NCI-H1417 (cell line): ENCODE results near the gene LTBR.

Experiments
- DNase-seq, 3 experiments: peaks; one replicate each; lab custom pipeline; 2025; lab: John Stamatoyannopoulos, UW

Gene LTBR

GRCh38 chr12:6384499-6385436 is 806 bp downstream of the LTBR start:
- DNase-seq = no peak

GRCh38 chr12:6386038-6386437 is 2.1 kb downstream of the LTBR start:
- no peak for DNase-seq

GRCh38 chr12:6386491-6386890 is 2.5 kb downstream of the LTBR start:
- no peak for DNase-seq

- DNase-seq = no peak
Observed at GRCh38 chr12:6387541-6387940, 3.6 kb downstream of the LTBR start.

GRCh38 chr12:6390084-6390799 is 6.3 kb downstream of the LTBR start:
- no peak for DNase-seq

- no peak for DNase-seq
Observed at GRCh38 chr12:6391013-6391412, 7.1 kb downstream of the LTBR start.

- DNase-seq = peak in 2 of 3 experiments; percentile 11 to 67
Observed at GRCh38 chr12:6392504-6392903, 8.5 kb downstream of the LTBR start.

- DNase-seq = no peak
Observed at GRCh38 chr12:6393109-6393508, 9.1 kb downstream of the LTBR start.

GRCh38 chr12:6394398-6394797 is 10.4 kb downstream of the LTBR start:
- DNase-seq = no peak

- no peak for DNase-seq
Observed at GRCh38 chr12:6396031-6396430, 12.1 kb downstream of the LTBR start.

GRCh38 chr12:6399884-6400644 is 16.1 kb downstream of the LTBR start:
- DNase-seq = no peak

- DNase-seq = no peak
Observed at GRCh38 chr12:6404390-6404789, 20.4 kb downstream of the LTBR start.

GRCh38 chr12:6405963-6406362 is 22.0 kb downstream of the LTBR start:
- peak in 1 of 3 experiments; percentile 23 for DNase-seq

- DNase-seq = peak in 1 of 3 experiments; percentile 40
Observed at GRCh38 chr12:6407236-6407954, 23.4 kb downstream of the LTBR start.

- no peak for DNase-seq
Observed at GRCh38 chr12:6416596-6416995, 32.6 kb downstream of the LTBR start.

- DNase-seq = no peak
Observed at GRCh38 chr12:6418796-6419195, 34.8 kb downstream of the LTBR start.

GRCh38 chr12:6420364-6420763 is 36.4 kb downstream of the LTBR start:
- DNase-seq = no peak

- peak; percentile 81 to 96 (median 87) for DNase-seq
Observed at GRCh38 chr12:6423267-6424007, 39.5 kb downstream of the LTBR start.

- no peak for DNase-seq
Observed at GRCh38 chr12:6424008-6424347, 40.0 kb downstream of the LTBR start.

- DNase-seq = no peak
Observed at GRCh38 chr12:6424866-6425265, 40.9 kb downstream of the LTBR start.
